H1 (cell line): Measurements from ENCODE around the gene SLC7A11. TPM values are rescaled to one million over a fixed set of nuclear protein-coding genes. Genes with fewer than 3 reads are reported as not detected.

Experiments used
- CTCF ChIA-PET: fragments of 300-600 bp; sonication (Branson Sonifier 250); formaldehyde crosslinking; loops from one replicate; lab custom pipeline; 2021; ENCODE audit not compliant: partially characterized antibody; lab: Charles Lee
- POLR2A ChIA-PET: fragments of 300-600 bp; sonication (Branson Sonifier 250); formaldehyde crosslinking; loops from one replicate; lab custom pipeline; 2021; ENCODE audit warnings: inconsistent platforms; ENCODE audit not compliant: partially characterized antibody; lab: Charles Lee
- DNase-seq, 2 experiments: peaks; one replicate each; pipeline versions ENCODE4 v3.0.0 to v3.0.0-alpha.2; 2010 to 2022; ENCODE audit warnings: low spot score in 2 of 2, low read depth in 1 of 2, mixed read lengths in 1 of 2
- FAIRE-seq: peaks from 2 replicates; lab custom pipeline; 2011; peaks lifted over from hg19 to GRCh38; lab: Jason Lieb, UNC
- H2AFZ ChIP-seq: 2 replicates; pipeline ENCODE4 v1.8.1; 2012; ENCODE audit warnings: low read length, inconsistent platforms
- H2AK5ac ChIP-seq: 2 replicates; pipeline ENCODE4 v1.6.1; 2013; ENCODE audit warnings: low read depth, low read length
- H2BK120ac ChIP-seq: replicated peaks from 2 replicates; pipeline ENCODE3; 2013; ENCODE audit warnings: low read depth, low read length, inconsistent platforms
- H2BK12ac ChIP-seq: 2 replicates; pipeline ENCODE4 v1.6.1; 2013; ENCODE audit warnings: low read depth, low read length
- H2BK15ac ChIP-seq: 2 replicates; pipeline ENCODE4 v1.6.1; 2013; ENCODE audit warnings: low read length
- H2BK20ac ChIP-seq: 2 replicates; pipeline ENCODE4 v1.6.1; 2013; ENCODE audit warnings: low read length
- H2BK5ac ChIP-seq: 2 replicates; pipeline ENCODE4 v1.6.1; 2013; ENCODE audit warnings: low read depth, low read length
- H3K14ac ChIP-seq: 2 replicates; pipeline ENCODE4 v1.6.1; 2013; ENCODE audit warnings: inconsistent platforms; ENCODE audit not compliant: insufficient read length
- H3K18ac ChIP-seq: 2 replicates; pipeline ENCODE4 v1.6.1; 2013; ENCODE audit warnings: low read length; ENCODE audit errors: extremely low read depth
- H3K23ac ChIP-seq: 2 replicates; pipeline ENCODE4 v1.6.1; 2013; ENCODE audit warnings: inconsistent platforms; ENCODE audit not compliant: insufficient read length
- H3K23me2 ChIP-seq: 2 replicates; pipeline ENCODE4 v1.6.1; 2013; ENCODE audit warnings: low read depth, low read length
- H3K27ac ChIP-seq: 2 replicates; pipeline ENCODE4 v1.6.1; 2011; ENCODE audit warnings: low read depth, low read length, inconsistent platforms
- H3K27me3 ChIP-seq, 4 experiments: replicated peaks in 1 of 4; 1 replicate in 1 of 4; 2 replicates in 3 of 4; pipeline versions ENCODE4 v1.6.1 to v1.8.1; 2011 to 2013; ENCODE audit warnings: low read length in 3 of 4, mild to moderate bottlenecking in 3 of 4, inconsistent platforms in 2 of 4, mixed read lengths in 2 of 4, moderate library complexity in 1 of 4; ENCODE audit not compliant: control insufficient read depth in 3 of 4, insufficient read depth in 3 of 4; ENCODE audit errors: extremely low read depth in 1 of 4
- H3K36me3 ChIP-seq, 4 experiments: 2 replicates each; pipeline versions ENCODE4 v1.6.1 to v1.8.1; 2011 to 2013; ENCODE audit warnings: mild to moderate bottlenecking in 4 of 4, low read length in 3 of 4, moderate library complexity in 2 of 4, control low read depth in 1 of 4, inconsistent platforms in 1 of 4; ENCODE audit not compliant: insufficient read depth in 4 of 4, control insufficient read depth in 2 of 4
- H3K4ac ChIP-seq: replicated peaks from 2 replicates; pipeline ENCODE3; 2013; ENCODE audit warnings: low read length, low read depth, mixed read lengths, inconsistent platforms; ENCODE audit not compliant: insufficient read length
- H3K4me1 ChIP-seq, 4 experiments: replicated peaks in 1 of 4; 1 replicate in 1 of 4; 2 replicates in 3 of 4; pipeline versions ENCODE4 v1.6.1 to v1.8.1; 2011 to 2013; ENCODE audit warnings: low read length in 3 of 4, inconsistent platforms in 2 of 4, mixed read lengths in 1 of 4; ENCODE audit not compliant: insufficient read depth in 4 of 4, control insufficient read depth in 3 of 4
- H3K4me2 ChIP-seq, 2 experiments: 2 replicates each; pipeline versions ENCODE4 v1.6.1 to v1.8.1; 2011 to 2013; ENCODE audit warnings: low read depth in 2 of 2, low read length in 2 of 2, control low read depth in 1 of 2, inconsistent platforms in 1 of 2, mild to moderate bottlenecking in 1 of 2; ENCODE audit not compliant: insufficient read depth in 1 of 2
- H3K4me3 ChIP-seq, 4 experiments: fragments of 200-600, 300-600 bp in 1 of 4; sonication (generic), shearing (Covaris generic), sonication (Bioruptor Twin) in 1 of 4; 2 replicates each; pipeline versions ENCODE4 v1.5.1 to v1.8.1; 2011 to 2016; ENCODE audit warnings: low read length in 4 of 4, low read depth in 3 of 4, control low read depth in 2 of 4, inconsistent platforms in 2 of 4, mild to moderate bottlenecking in 2 of 4, mixed read lengths in 1 of 4, moderate library complexity in 1 of 4; ENCODE audit not compliant: insufficient read depth in 2 of 4; ENCODE audit errors: extremely low read depth in 1 of 4
- H3K56ac ChIP-seq: replicated peaks from 2 replicates; pipeline ENCODE3; 2013; ENCODE audit warnings: low read depth, mild to moderate bottlenecking, mixed read lengths, low read length, inconsistent platforms; ENCODE audit not compliant: insufficient read length
- H3K79me1 ChIP-seq: 2 replicates; pipeline ENCODE4 v1.6.1; 2013; ENCODE audit warnings: low read depth, low read length, control low read depth
- H3K79me2 ChIP-seq, 2 experiments: 2 replicates each; pipeline versions ENCODE4 v1.6.1 to v1.8.1; 2012 to 2013; ENCODE audit warnings: low read length in 2 of 2, mild to moderate bottlenecking in 2 of 2, inconsistent platforms in 1 of 2; ENCODE audit not compliant: insufficient read depth in 2 of 2, control insufficient read depth in 1 of 2
- H3K9ac ChIP-seq, 4 experiments: replicated peaks in 1 of 4; 1 replicate in 1 of 4; 2 replicates in 3 of 4; pipeline versions ENCODE4 v1.6.1 to v1.8.1; 2011 to 2013; ENCODE audit warnings: low read depth in 3 of 4, low read length in 3 of 4, control low read depth in 2 of 4, mild to moderate bottlenecking in 2 of 4, moderate library complexity in 2 of 4, inconsistent platforms in 1 of 4; ENCODE audit errors: extremely low read depth in 1 of 4
- H3K9me3 ChIP-seq, 2 experiments: 2 replicates each; pipeline versions ENCODE4 v1.6.1 to v1.8.1; 2012 to 2013; ENCODE audit warnings: mild to moderate bottlenecking in 2 of 2, moderate library complexity in 2 of 2, control low read depth in 1 of 2, inconsistent platforms in 1 of 2, low read depth in 1 of 2, low read length in 1 of 2, mixed read lengths in 1 of 2; ENCODE audit not compliant: insufficient read depth in 2 of 2
- H4K20me1 ChIP-seq, 2 experiments: replicated peaks in 1 of 2; 2 replicates each; pipeline versions ENCODE3 to v1.8.1; 2011 to 2013; ENCODE audit warnings: inconsistent platforms in 2 of 2, low read length in 2 of 2, mild to moderate bottlenecking in 1 of 2; ENCODE audit not compliant: insufficient read depth in 2 of 2, control insufficient read depth in 1 of 2
- H4K5ac ChIP-seq: 2 replicates; pipeline ENCODE4 v1.6.1; 2013; ENCODE audit warnings: low read length, low read depth, mixed read lengths, inconsistent platforms; ENCODE audit not compliant: insufficient read length
- H4K8ac ChIP-seq: 2 replicates; pipeline ENCODE4 v1.8.0; 2013; ENCODE audit warnings: mild to moderate bottlenecking, moderate library complexity, low read length, inconsistent platforms; ENCODE audit not compliant: insufficient read depth; ENCODE audit errors: extremely low read depth
- H4K91ac ChIP-seq: replicated peaks from 2 replicates; pipeline ENCODE3; 2013; ENCODE audit warnings: low read length, mixed read lengths, inconsistent platforms; ENCODE audit not compliant: insufficient read length
- BCL11A ChIP-seq, 2 experiments: IDR thresholded peaks; one replicate each; pipeline ENCODE4 v1.6.1; 2011; ENCODE audit warnings: low read depth in 2 of 2, low read length in 2 of 2, mild to moderate bottlenecking in 2 of 2
- FOSL1 ChIP-seq: IDR thresholded peaks from 2 replicates; pipeline ENCODE4 v1.6.1; 2011; ENCODE audit warnings: mild to moderate bottlenecking, low read depth, low read length, moderate library complexity; ENCODE audit not compliant: insufficient read depth
- JUN ChIP-seq: IDR thresholded peaks from 2 replicates; pipeline ENCODE4 v1.6.1; 2011; ENCODE audit warnings: low read depth, mild to moderate bottlenecking, improper control_type of control experiment, low read length
- POLR2A ChIP-seq, 2 experiments: IDR thresholded peaks; 1 replicate in 1 of 2; 2 replicates in 1 of 2; pipeline ENCODE4 v1.6.1; 2011; ENCODE audit warnings: low read depth in 2 of 2, low read length in 2 of 2, mild to moderate bottlenecking in 2 of 2; ENCODE audit errors: control extremely low read depth in 1 of 2
- TBP ChIP-seq: IDR thresholded peaks from 2 replicates; pipeline ENCODE4 v1.6.1; 2011; ENCODE audit warnings: low read depth, low read length, improper control_type of control experiment
- TCF12 ChIP-seq: IDR thresholded peaks from 2 replicates; pipeline ENCODE4 v1.6.1; 2011; ENCODE audit warnings: low read depth, mild to moderate bottlenecking, low read length
- WGBS, 2 experiments: shearing (Covaris generic) in 1 of 2; methylation state at CpG; one replicate each; pipeline versions ENCODE4 v1.1.6 to v1.1.7; 2013 to 2015; ENCODE audit warnings: low lambda C conversion rate in 2 of 2, mixed read lengths in 2 of 2, inconsistent platforms in 1 of 2, low coverage in 1 of 2, missing lambda C conversion rate in 1 of 2; ENCODE audit not compliant: insufficient replicate concordance in 2 of 2, insufficient coverage in 1 of 2, insufficient read length in 1 of 2; ENCODE audit errors: extremely low coverage in 1 of 2, missing lambda C conversion rate in 1 of 2; 5-methylcytosine and 5-hydroxymethylcytosine counted together
- polyA plus RNA-seq, 7 experiments: library from polyadenylated mRNA; depleted of rRNA in 3 of 7; stranded (reverse) in 5 of 7; unstranded in 2 of 7; fragments of >200 nt in 5 of 7; fragments of 200-250 nt in 2 of 7; gene quantifications; 1 replicate in 5 of 7; 2 replicates in 1 of 7; 4 replicates in 1 of 7; pipeline versions ENCODE4 v1.2.1 to v1.2.3, GENCODE V29; 2011 to 2013; ENCODE audit warnings: missing spikeins in 2 of 7, mixed read lengths in 2 of 7
- total RNA-seq: library from RNA; stranded (reverse); fragmentation: NEBNext Ultra II Directional; extraction: Animal tissue kit (Norgen Biotek cat#: 25700); gene quantifications from 2 replicates; pipeline ENCODE4 v1.2.1, GENCODE V29; 2021
- TF ChIP-seq, protein P1 (sequence below): IDR thresholded peaks from 2 replicates; pipeline ENCODE4 v1.6.1; 2012; ENCODE audit warnings: low read length, inconsistent platforms
- TF ChIP-seq, protein P2 (sequence below): IDR thresholded peaks from 2 replicates; pipeline ENCODE4 v1.6.1; 2012; ENCODE audit warnings: inconsistent platforms

The SLC7A11 gene
- total and polyA plus RNA-seq, 2 of the 8 experiments (the other 6 are each of a cell fraction or from before 2014, with no cell fraction given): 6.6 to 17.0 TPM

DNA sequence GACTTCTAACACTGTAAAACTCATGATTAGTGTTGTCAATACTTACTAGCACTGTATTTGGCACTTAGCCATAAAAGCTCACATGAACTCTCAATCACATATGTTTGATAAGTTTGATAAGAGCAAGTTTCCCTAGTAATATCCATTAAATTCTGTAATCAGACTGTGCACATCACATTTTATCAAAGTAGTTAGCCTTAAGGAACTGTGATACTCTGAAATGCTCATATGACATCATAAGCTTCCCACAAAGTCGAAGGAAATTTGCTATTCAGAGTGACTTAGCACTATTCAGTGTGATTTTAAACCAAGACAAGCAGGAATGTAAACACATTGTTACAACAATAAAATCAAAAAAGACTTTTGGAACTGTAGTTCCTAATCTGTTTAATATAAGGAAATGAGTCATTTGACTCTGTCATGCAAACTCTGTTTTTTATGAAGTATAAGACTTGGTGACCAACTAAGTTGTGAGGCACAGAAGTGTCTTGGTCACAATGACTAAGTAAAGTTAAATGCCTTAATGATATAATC lies 6.7 kb downstream of the SLC7A11 start:
- Histone ChIP-seq H2AFZ (no peak overlapping the region), H4K20me1 (no peaks in the 10 kb centered on the region), H4K8ac (no peak overlapping the region), H3K79me2 (peaks cover 0 to 65% of the 10 kb centered on the region in 2 experiments; a peak in 2 of 4 replicates), H3K18ac (no peak overlapping the region), H3K56ac (no peak overlapping the region), H3K4me3 (no peak overlapping the region), H2BK15ac (no peak overlapping the region), H3K4me1 (no peaks in the 10 kb centered on the region), H3K79me1 (no peaks in the 10 kb centered on the region), H2BK20ac (no peak overlapping the region), H4K91ac (no peak overlapping the region), H3K27ac (no peak overlapping the region), H2BK5ac (no peak overlapping the region), H3K36me3 (peaks cover 0 to 66% (median 5%) of the 10 kb centered on the region in 4 experiments; a peak in 4 of 8 replicates), H3K23me2 (no peaks in the 10 kb centered on the region), H3K4ac (no peak overlapping the region), H2BK120ac (no peak overlapping the region), H3K14ac (no peak overlapping the region), H2AK5ac (no peak overlapping the region), H3K23ac (no peak overlapping the region), H4K5ac (no peak overlapping the region), H3K4me2 (no peak overlapping the region), H2BK12ac (no peak overlapping the region), H3K9me3 (no peaks in the 10 kb centered on the region), H3K9ac (no peak overlapping the region), H3K27me3 (no peaks in the 10 kb centered on the region)
- FAIRE-seq: no peak
- DNase-seq: no peak
- TF ChIP-seq POLR2A (IDR thresholded peaks at IDR 0.05; ENCODE audit: control extremely low read depth in 1 of 2, low read depth in 2 of 2, low read length in 2 of 2) (no peak; a peak in 1 of 3 replicates), BCL11A (IDR thresholded peaks at IDR 0.05; ENCODE audit: low read depth in 2 of 2, low read length in 2 of 2) (no peak), JUN (no peak), TCF12 (no peak), TBP (no peak), FOSL1 (no peak)
- TF ChIP-seq, protein P1, sequence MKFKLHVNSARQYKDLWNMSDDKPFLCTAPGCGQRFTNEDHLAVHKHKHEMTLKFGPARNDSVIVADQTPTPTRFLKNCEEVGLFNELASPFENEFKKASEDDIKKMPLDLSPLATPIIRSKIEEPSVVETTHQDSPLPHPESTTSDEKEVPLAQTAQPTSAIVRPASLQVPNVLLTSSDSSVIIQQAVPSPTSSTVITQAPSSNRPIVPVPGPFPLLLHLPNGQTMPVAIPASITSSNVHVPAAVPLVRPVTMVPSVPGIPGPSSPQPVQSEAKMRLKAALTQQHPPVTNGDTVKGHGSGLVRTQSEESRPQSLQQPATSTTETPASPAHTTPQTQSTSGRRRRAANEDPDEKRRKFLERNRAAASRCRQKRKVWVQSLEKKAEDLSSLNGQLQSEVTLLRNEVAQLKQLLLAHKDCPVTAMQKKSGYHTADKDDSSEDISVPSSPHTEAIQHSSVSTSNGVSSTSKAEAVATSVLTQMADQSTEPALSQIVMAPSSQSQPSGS: no peak
- TF ChIP-seq, protein P2, sequence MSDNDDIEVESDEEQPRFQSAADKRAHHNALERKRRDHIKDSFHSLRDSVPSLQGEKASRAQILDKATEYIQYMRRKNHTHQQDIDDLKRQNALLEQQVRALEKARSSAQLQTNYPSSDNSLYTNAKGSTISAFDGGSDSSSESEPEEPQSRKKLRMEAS: no peak
- ChIA-PET POLR2A (interaction anchor here (0.6 to 1.1 kb wide), 3 partner anchors 9 to 937 kb away, joined by 3 to 5 read pairs (median 4); no protein-coding TSS in a partner anchor), CTCF (no interaction called here)
- WGBS, 2 experiments: 89% methylated on average over 1 of the region's 1 CpG; no CpG with 5 or more reads in 1 of the 2 experiments
